PC-9 (cell line): Measurements from ENCODE around the gene MLF2. TPM values are rescaled to one million over a fixed set of nuclear protein-coding genes. Genes with fewer than 3 reads are reported as not detected.
A peak's percentile ranks its signal among the peaks of the same experiment; 100 is the strongest.

Experiments used
- BruUV-seq: library from RNA; stranded (reverse); fragments of 400-500 nt; replicated peaks from 2 replicates; lab custom pipeline; 2021; lab: Mats Ljungman, UMichigan
- CTCF ChIA-PET: fragments of 300-600 bp; sonication (Branson Sonifier 250); formaldehyde crosslinking; loops from one replicate; lab custom pipeline; 2022; ENCODE audit warnings: antibody characterized with exemption; lab: Charles Lee
- POLR2A ChIA-PET: fragments of 300-600 bp; sonication (Branson Sonifier 250); formaldehyde crosslinking; loops from one replicate; lab custom pipeline; 2022; ENCODE audit warnings: antibody characterized with exemption; ENCODE audit not compliant: unreplicated experiment; lab: Charles Lee
- DNase-seq, 2 experiments: peaks; one replicate each; pipeline versions ENCODE4 v3.0.0 to v3.0.0-alpha.2; 2015 to 2022; ENCODE audit warnings: mixed read lengths in 1 of 2
- H2AFZ ChIP-seq: fragments of 200-600 bp; sonication (generic); 2 replicates; pipeline ENCODE4 v1.8.1; 2017; ENCODE audit warnings: antibody characterized with exemption
- H3F3A ChIP-seq: fragments of 200-600 bp; sonication (generic); 2 replicates; pipeline ENCODE4 v1.8.1; 2017; ENCODE audit warnings: antibody characterized with exemption, mild to moderate bottlenecking, low read depth; ENCODE audit not compliant: insufficient read depth
- H3K27ac ChIP-seq: fragments of 200-600 bp; sonication (generic); 2 replicates; pipeline ENCODE4 v1.6.1; 2016; ENCODE audit warnings: mixed run types
- H3K27me3 ChIP-seq: fragments of 200-600 bp; sonication (generic); 2 replicates; pipeline ENCODE4 v1.6.1; 2016; ENCODE audit warnings: low read depth, mixed run types; ENCODE audit not compliant: insufficient read depth
- H3K36me3 ChIP-seq: fragments of 200-600 bp; sonication (generic); 2 replicates; pipeline ENCODE4 v1.6.1; 2016; ENCODE audit warnings: low read depth, mixed run types
- H3K4me1 ChIP-seq: fragments of 200-600 bp; sonication (generic); replicated peaks from 2 replicates; pipeline ENCODE4 v1.6.1; 2016; ENCODE audit warnings: mixed run types; ENCODE audit not compliant: insufficient read depth
- H3K4me2 ChIP-seq: fragments of 200-600 bp; sonication (generic); 2 replicates; pipeline ENCODE4 v1.6.1; 2017; ENCODE audit warnings: mixed run types
- H3K4me3 ChIP-seq: fragments of 200-600 bp; sonication (generic); 2 replicates; pipeline ENCODE4 v1.6.1; 2016; ENCODE audit warnings: mixed run types
- H3K79me2 ChIP-seq: fragments of 200-600 bp; sonication (generic); 2 replicates; pipeline ENCODE4 v1.6.1; 2017; ENCODE audit warnings: low read depth, mixed run types
- H3K9me2 ChIP-seq: fragments of 200-600 bp; sonication (generic); 2 replicates; pipeline ENCODE4 v1.8.1; 2017; ENCODE audit warnings: mild to moderate bottlenecking; ENCODE audit not compliant: insufficient read depth
- H3K9me3 ChIP-seq: fragments of 200-600 bp; sonication (generic); 2 replicates; pipeline ENCODE4 v1.8.1; 2016; ENCODE audit warnings: low read depth; ENCODE audit not compliant: insufficient read depth
- H4K20me1 ChIP-seq: fragments of 200-600 bp; sonication (generic); 2 replicates; pipeline ENCODE4 v1.8.1; 2017; ENCODE audit not compliant: insufficient read depth
- EZH2 ChIP-seq: fragments of 200-600 bp; sonication (generic); IDR thresholded peaks from 2 replicates; pipeline ENCODE4 v1.8.0; 2017; ENCODE audit warnings: antibody characterized with exemption, low read depth
- intact Hi-C: fragments of 100-400 bp; cut with micrococcal nuclease; formaldehyde crosslinking; loops from one replicate; pipeline ENCODE4 v1.10.0; 2022; ENCODE audit not compliant: unreplicated experiment
- total RNA-seq: library from RNA; stranded (reverse); gene quantifications from 2 replicates; pipeline ENCODE4 v1.2.3, GENCODE V29; 2021
- TF ChIP-seq, protein P1 (sequence below): fragments of 200-600 bp; sonication (generic); conservative IDR thresholded peaks from 2 replicates; pipeline ENCODE4 v1.6.1; 2017; ENCODE audit warnings: mixed run types, antibody characterized with exemption, mild to moderate bottlenecking, moderate library complexity

The MLF2 gene
- total RNA-seq, 1 experiment from 2014 or later: 379 TPM

DNA sequence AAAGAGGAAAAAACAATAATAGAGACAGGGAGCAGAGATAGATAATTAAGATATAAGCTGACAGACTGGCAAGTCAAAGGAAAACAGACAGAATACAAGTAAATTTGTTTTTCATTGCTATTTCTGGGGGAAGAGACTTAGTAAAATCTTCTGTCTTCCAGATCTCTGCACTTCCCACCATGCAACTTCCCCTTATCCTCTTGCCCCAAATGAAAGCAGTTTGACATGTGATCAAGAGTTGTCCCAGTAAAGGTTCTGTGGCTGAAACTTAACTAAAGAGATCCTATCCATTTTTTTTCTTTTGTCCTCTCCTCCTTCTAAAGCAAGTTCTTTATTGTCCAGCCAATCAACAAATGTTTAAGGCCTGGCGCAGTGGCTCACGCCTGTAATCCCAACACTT is 1.5 kb upstream of the MLF2 start:
- H3K36me3 ChIP-seq: peaks cover 17% of the 10 kb centered on the region
- H3K4me3 ChIP-seq: no peak overlapping the region
- no TSS peak for BruUV-seq
- H3K27me3 ChIP-seq: no peaks in the 10 kb centered on the region
- peaks cover 16% of the 10 kb centered on the region for H3K4me1 ChIP-seq
- no peak overlapping the region for H3K4me2 ChIP-seq
- POLR2A ChIA-PET: interaction anchor here (1.0 to 2.8 kb wide), 2 partner anchors 12 to 90 kb away, joined by 6 to 59 read pairs; partner anchors contain the start of gene PTMS
- H3K27ac ChIP-seq: no peak overlapping the region
- peaks cover 14% of the 10 kb centered on the region; the same call in 1 of the 2 replicates for H3F3A ChIP-seq
- H3K79me2 ChIP-seq: peaks cover 26% of the 10 kb centered on the region
- no peaks in the 10 kb centered on the region; the same call in 1 of the 2 replicates for H4K20me1 ChIP-seq
- DNase-seq: no peak
- TF ChIP-seq, protein P1, sequence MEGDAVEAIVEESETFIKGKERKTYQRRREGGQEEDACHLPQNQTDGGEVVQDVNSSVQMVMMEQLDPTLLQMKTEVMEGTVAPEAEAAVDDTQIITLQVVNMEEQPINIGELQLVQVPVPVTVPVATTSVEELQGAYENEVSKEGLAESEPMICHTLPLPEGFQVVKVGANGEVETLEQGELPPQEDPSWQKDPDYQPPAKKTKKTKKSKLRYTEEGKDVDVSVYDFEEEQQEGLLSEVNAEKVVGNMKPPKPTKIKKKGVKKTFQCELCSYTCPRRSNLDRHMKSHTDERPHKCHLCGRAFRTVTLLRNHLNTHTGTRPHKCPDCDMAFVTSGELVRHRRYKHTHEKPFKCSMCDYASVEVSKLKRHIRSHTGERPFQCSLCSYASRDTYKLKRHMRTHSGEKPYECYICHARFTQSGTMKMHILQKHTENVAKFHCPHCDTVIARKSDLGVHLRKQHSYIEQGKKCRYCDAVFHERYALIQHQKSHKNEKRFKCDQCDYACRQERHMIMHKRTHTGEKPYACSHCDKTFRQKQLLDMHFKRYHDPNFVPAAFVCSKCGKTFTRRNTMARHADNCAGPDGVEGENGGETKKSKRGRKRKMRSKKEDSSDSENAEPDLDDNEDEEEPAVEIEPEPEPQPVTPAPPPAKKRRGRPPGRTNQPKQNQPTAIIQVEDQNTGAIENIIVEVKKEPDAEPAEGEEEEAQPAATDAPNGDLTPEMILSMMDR: no peak
- TF ChIP-seq EZH2: no peak
- intact Hi-C loops: loop anchor here (5.0 kb wide), 1 partner anchor 188 kb away; the partner anchor contains the start of genes C12orf57 and RNU7-1
- H2AFZ ChIP-seq: no peak overlapping the region
- H3K9me3 ChIP-seq: no peaks in the 10 kb centered on the region
- CTCF ChIA-PET: interaction anchor here (0.6 to 3.6 kb wide), 7 partner anchors 8 to 326 kb away, joined by 3 to 83 read pairs (median 7); partner anchors contain the start of genes P3H3 and PTMS
- H3K9me2 ChIP-seq: no peaks in the 10 kb centered on the region

DNA sequence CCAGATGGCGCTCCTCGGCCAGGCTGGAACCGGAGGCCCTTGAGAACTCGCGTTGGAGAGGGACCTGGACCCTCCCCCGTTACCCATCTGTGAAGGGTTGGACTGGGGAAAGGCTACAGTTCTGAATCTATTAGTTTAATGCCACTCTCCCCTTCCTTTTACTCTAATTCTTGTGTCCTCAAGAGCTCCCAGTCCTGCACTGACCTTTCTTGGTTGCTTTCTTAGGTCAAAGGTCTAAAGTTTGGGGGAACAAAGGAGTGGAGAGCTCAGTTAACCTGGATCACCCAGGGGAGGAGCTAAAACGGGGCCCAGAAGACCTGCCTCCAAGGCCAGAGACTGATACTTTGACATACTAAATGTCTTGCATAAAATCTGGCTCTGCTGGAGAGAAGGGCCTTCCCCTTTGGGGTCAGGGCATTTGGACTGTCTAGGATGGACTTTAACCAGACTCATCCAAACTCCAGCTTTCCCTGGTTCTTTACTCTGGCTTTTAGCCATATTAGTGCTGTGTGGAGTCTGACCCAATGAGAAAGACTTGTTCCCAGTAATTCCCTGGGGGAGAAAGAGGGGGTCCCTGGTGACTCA is 923 bp upstream of the MLF2 start:
- H3K9me2 ChIP-seq: no peaks in the 10 kb centered on the region
- ChIA-PET POLR2A (interaction anchor here (0.7 to 2.8 kb wide), 4 partner anchors 12 to 190 kb away, joined by 4 to 59 read pairs (median 6); partner anchors contain the start of genes C12orf57, PTMS and RNU7-1), CTCF (interaction anchor here (0.6 to 3.6 kb wide), 11 partner anchors 9 to 326 kb away, joined by 3 to 83 read pairs (median 10); partner anchors contain the start of genes COPS7A, P3H3, PTMS and USP5)
- intact Hi-C loops: loop anchor here (1.0 to 5.0 kb wide), 11 partner anchors 10 to 211 kb away; partner anchors contain the start of genes C12orf57, COPS7A, RNU7-1 and USP5
- no peak for TF ChIP-seq EZH2
- TF ChIP-seq, protein P1: peak; percentile 98; the same call in 1 of the 2 replicates
- H2AFZ ChIP-seq: no peak overlapping the region
- no peaks in the 10 kb centered on the region for H3K27me3 ChIP-seq
- H3K9me3 ChIP-seq: no peaks in the 10 kb centered on the region
- BruUV-seq: no TSS peak
- peaks cover 26% of the 10 kb centered on the region for H3K79me2 ChIP-seq
- H3K4me2 ChIP-seq: peak overlapping the region; percentile 80
- no peak for DNase-seq
- H4K20me1 ChIP-seq: no peaks in the 10 kb centered on the region; the same call in 1 of the 2 replicates
- no peak overlapping the region for H3K27ac ChIP-seq
- H3K36me3 ChIP-seq: peaks cover 17% of the 10 kb centered on the region
- no peak overlapping the region; the same call in 1 of the 2 replicates for H3K4me3 ChIP-seq
- H3K4me1 ChIP-seq: peaks cover 16% of the 10 kb centered on the region
- H3F3A ChIP-seq: peaks cover 14% of the 10 kb centered on the region; the same call in 1 of the 2 replicates

DNA sequence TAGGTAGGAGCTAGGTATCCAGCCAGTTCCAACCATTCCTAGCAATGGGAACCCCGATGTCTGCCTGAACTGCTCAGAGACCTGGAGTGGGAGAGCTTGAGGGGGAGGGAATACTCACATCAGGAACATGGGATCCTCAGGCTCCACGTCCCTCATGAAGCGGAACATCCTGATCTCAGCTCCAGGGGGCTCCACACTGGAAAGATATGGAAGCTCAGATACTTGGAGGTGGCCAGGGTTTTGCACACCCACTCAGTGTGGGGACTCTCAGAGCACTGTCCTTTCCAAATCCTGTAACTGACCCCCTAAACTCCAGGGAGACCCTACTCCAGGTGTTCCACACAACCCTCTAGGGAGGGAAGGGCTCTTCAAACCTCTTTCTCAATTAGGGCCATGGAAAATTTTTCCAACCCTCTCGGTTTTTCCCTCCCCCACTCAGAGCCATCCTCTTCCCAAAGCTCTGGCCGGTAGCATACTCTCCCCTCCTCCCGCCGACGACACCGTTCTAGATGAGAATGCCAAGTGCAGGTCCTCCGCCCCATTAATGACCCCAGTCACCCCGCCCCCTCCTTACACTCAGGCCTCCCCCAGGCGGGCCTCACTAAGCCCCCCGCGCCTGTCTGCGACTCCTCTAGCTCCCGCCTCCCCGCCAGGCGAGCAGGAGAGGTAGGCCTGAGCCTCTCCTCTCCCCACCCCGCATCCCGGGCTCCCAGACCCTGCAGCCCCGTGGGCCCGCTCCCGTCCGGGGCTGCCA is 597 bp downstream of the MLF2 start:
- Histone ChIP-seq H3K36me3 (peaks cover 17% of the 10 kb centered on the region), H3F3A (peaks cover 13% of the 10 kb centered on the region; the same call in 1 of the 2 replicates), H4K20me1 (no peaks in the 10 kb centered on the region; the same call in 1 of the 2 replicates), H3K27ac (peak overlapping the region; percentile 83), H2AFZ (peak overlapping the region; percentile 89), H3K79me2 (peaks cover 26% of the 10 kb centered on the region), H3K4me1 (peaks cover 16% of the 10 kb centered on the region), H3K27me3 (no peaks in the 10 kb centered on the region), H3K4me3 (peak overlapping the region; percentile 77), H3K4me2 (peak overlapping the region; percentile 80), H3K9me3 (no peaks in the 10 kb centered on the region), H3K9me2 (no peaks in the 10 kb centered on the region)
- intact Hi-C loops: loop anchor here (2.0 to 5.0 kb wide), 2 partner anchors 64 to 190 kb away; partner anchors contain the start of genes C12orf57, RNU7-1 and ZNF384
- TF ChIP-seq, protein P1: no peak; the same call in 1 of the 2 replicates
- TF ChIP-seq EZH2: no peak
- DNase-seq: no peak
- ChIA-PET POLR2A (interaction anchor here (0.5 to 2.8 kb wide), 13 partner anchors 12 to 1017 kb away, joined by 3 to 63 read pairs (median 4); partner anchors contain the start of genes COPS7A, PTMS, RNU7-1 and ZNF384), CTCF (interaction anchor here (0.5 to 3.6 kb wide), 17 partner anchors 14 to 238 kb away, joined by 3 to 83 read pairs (median 5); partner anchors contain the start of genes CD4, COPS7A, GPR162 and LAG3)
- TSS peak; percentile 35 for BruUV-seq
